Measurements from ENCODE around the gene PHEX.

Gene PHEX

DNA sequence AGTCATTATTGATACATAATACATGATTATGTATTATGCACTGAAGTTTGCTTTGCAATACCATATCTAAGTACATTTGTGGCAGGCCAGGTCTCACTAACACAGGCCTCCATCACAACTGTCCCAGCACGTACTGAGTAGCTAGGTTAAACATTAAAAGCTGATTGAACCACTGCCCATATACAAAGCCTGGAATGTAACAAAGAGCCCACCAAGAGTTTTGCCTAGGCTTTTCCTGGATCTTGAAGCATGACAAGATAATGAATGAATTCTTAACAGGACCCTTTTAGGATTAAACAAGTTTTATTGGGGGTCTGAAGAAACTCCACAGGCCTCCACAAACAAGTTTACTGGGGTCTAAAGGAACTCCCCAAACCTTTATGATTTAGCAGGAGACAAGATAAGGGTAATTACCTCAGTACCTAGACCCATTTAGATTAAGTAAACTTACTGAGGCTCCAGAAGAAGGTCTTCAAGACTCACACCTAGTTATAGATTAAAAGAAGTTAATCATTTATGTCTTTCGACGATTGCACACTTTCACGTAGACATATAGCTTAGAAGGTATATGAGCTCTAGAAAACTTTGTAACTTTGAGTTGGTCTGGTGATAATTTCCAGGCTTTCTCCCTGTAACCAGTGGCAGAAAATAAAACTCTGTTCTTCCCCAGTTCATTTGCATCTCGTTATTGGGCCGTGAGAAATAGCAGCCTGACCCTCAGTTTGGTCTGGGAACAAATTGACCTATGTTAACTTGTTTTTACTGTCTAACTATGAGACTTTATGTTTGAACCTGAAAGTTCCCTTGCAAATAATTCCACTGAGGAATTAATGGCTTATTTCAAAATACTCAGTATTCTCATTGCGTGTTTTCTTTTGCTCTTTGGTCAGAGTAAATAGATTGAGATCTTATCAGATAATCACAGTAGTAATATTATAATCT, 84.8 kb downstream of the PHEX start:
- Histone ChIP-seq H3K27me3 (no peaks in the 10 kb centered on the region), H3K9me3 (no peaks in the 10 kb centered on the region), H3K36me3 (no peaks in the 10 kb centered on the region), H3K4me1 (no peaks in the 10 kb centered on the region), H3K4me3 (no peak overlapping the region), H3K27ac (no peak overlapping the region)
- intact Hi-C loops (cut with DNase I; ENCODE audit: low total_unique reads) = no loop called here
- TF ChIP-seq, protein P1, sequence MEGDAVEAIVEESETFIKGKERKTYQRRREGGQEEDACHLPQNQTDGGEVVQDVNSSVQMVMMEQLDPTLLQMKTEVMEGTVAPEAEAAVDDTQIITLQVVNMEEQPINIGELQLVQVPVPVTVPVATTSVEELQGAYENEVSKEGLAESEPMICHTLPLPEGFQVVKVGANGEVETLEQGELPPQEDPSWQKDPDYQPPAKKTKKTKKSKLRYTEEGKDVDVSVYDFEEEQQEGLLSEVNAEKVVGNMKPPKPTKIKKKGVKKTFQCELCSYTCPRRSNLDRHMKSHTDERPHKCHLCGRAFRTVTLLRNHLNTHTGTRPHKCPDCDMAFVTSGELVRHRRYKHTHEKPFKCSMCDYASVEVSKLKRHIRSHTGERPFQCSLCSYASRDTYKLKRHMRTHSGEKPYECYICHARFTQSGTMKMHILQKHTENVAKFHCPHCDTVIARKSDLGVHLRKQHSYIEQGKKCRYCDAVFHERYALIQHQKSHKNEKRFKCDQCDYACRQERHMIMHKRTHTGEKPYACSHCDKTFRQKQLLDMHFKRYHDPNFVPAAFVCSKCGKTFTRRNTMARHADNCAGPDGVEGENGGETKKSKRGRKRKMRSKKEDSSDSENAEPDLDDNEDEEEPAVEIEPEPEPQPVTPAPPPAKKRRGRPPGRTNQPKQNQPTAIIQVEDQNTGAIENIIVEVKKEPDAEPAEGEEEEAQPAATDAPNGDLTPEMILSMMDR (IDR thresholded peaks at IDR 0.05) = no peak
- DNase-seq = no peak

DNA sequence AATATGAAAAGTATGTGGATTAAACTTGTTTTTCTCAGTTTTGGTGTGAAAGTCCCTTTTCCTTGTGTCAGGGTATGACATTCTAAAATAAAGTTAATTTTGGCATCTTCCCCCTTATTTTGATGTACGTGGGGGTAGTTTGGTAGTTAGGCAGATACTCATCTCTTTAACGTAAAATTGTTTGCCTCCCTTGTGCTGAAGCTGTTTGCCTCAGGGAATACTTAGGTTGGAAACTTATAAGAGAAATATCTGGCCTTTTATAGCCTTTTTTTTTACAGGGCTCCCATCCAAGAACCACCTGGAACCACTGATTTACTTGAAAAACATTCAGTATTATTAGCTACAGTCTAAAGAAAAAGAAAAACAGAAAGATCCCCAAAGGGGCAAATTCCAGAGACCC, 85.5 kb downstream of the PHEX start:
- no peak for DNase-seq
- H3K36me3 ChIP-seq = no peaks in the 10 kb centered on the region
- TF ChIP-seq, protein P1 (IDR thresholded peaks at IDR 0.05) = no peak
- no peaks in the 10 kb centered on the region for H3K27me3 ChIP-seq
- H3K27ac ChIP-seq = no peak overlapping the region
- H3K9me3 ChIP-seq = no peaks in the 10 kb centered on the region
- intact Hi-C loops (cut with DNase I; ENCODE audit: low total_unique reads) = no loop called here
- no peaks in the 10 kb centered on the region for H3K4me1 ChIP-seq
- H3K4me3 ChIP-seq = no peak overlapping the region

DNA sequence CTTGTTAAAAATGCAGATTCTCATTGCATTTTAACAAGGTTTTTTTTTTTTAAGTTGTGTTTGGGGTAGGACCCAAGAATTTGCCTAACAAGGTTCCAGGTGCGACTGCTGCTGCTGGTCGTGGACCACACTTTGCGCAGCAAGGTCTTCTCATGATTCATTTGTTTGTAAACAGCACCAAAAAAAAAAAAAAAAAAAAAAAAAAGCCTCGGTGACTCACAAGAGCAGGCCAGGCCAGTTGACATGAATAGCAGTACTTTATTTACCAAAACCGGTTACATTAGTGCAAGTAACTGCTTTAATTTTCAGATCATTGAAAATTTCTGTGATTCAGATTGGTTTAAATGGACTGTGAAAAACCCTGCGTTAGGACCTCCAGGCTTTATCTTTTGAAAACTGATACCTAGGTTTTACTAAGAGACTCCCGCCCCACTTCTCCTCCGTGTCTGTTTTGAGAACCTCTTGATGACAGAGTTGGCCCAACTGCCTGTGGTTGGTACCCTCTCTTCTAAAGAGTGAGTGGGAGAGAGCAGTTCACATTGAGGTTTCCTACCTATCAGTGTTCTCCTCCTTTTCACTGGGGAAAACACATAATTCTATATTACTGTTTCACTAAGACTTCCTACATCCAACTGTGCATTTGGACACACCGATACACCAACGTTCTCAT, 86.2 kb downstream of the PHEX start:
- TF ChIP-seq, protein P1 (IDR thresholded peaks at IDR 0.05) = no peak
- H3K4me1 ChIP-seq = no peaks in the 10 kb centered on the region
- H3K27me3 ChIP-seq = no peaks in the 10 kb centered on the region
- H3K4me3 ChIP-seq = no peak overlapping the region
- no peaks in the 10 kb centered on the region for H3K9me3 ChIP-seq
- no peak for DNase-seq
- H3K27ac ChIP-seq = no peak overlapping the region
- intact Hi-C loops (cut with DNase I; ENCODE audit: low total_unique reads) = no loop called here
- no peaks in the 10 kb centered on the region for H3K36me3 ChIP-seq

DNA sequence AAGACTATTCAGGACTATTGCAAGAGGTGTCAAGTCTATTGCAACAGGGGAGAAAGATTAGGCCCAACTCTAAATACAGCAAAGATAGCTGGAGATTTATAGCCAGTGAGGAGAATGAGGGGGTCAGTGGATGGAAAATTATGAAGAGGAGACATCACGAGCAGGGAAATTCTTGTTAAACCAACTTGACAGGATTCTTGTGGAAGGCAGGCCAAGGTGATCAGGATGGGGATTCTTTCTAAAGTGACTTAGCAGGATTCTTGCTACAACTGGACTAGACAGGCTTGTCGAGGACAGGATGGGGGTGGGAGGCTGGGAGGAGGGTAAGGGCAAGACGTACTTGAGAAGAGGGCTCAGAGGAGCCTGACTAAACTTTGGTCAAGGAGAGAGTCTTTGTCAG, 89.0 kb downstream of the PHEX start:
- TF ChIP-seq, protein P1 (IDR thresholded peaks at IDR 0.05) = no peak
- Histone ChIP-seq H3K9me3 (no peaks in the 10 kb centered on the region), H3K27ac (no peak overlapping the region), H3K4me1 (no peaks in the 10 kb centered on the region), H3K36me3 (no peaks in the 10 kb centered on the region), H3K27me3 (no peaks in the 10 kb centered on the region), H3K4me3 (no peak overlapping the region)
- DNase-seq = no peak
- intact Hi-C loops (cut with DNase I; ENCODE audit: low total_unique reads) = no loop called here

DNA sequence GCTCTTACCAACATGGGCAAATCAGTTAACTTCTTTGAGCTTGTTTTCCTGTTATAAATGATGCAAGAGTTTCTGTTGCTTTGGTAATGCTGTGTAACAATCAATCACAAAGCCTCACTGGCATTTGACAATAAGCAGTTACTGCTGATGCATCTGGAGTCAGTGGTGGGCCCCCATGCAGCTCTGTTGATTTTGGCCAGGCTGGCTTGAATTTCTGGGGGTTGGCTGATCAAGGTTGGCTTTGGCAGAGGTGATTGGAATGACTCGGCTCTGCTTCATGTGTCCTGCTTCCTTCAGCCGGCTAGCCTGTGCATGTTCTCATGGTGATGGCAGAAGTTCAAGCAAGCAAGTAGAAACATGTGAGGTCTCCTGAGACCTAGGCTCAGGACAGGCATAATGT, 90.4 kb downstream of the PHEX start:
- DNase-seq = peak; percentile 47 to 69
- Histone ChIP-seq H3K36me3 (no peaks in the 10 kb centered on the region), H3K9me3 (no peaks in the 10 kb centered on the region), H3K27me3 (no peaks in the 10 kb centered on the region), H3K4me1 (no peaks in the 10 kb centered on the region), H3K27ac (no peak overlapping the region), H3K4me3 (no peak overlapping the region)
- intact Hi-C loops (cut with DNase I; ENCODE audit: low total_unique reads) = no loop called here
- TF ChIP-seq, protein P1 (IDR thresholded peaks at IDR 0.05) = no peak
